WTC11 (cell line): Measurements from ENCODE around the gene VANGL2. TPM values are rescaled to one million over a fixed set of nuclear protein-coding genes. Genes with fewer than 3 reads are reported as not detected.

Experiments
- ATAC-seq: fragments of 200-7000 bp; cut with Tn5 transposase; 2 replicates; pipeline ENCODE4 v1.10.0; 2021; ENCODE audit warnings: mild to moderate bottlenecking, moderate library complexity
- CTCF ChIA-PET: fragments of 300-600 bp; sonication (Branson Sonifier 250); formaldehyde crosslinking; loops from one replicate; lab custom pipeline; 2021; ENCODE audit warnings: antibody characterized with exemption; lab: Charles Lee
- POLR2A ChIA-PET: fragments of 350-600 bp; sonication (Branson Sonifier 250); formaldehyde crosslinking; loops from one replicate; lab custom pipeline; 2021; ENCODE audit warnings: antibody characterized with exemption; lab: Charles Lee
- DNase-seq: peaks from one replicate; pipeline ENCODE4 v3.0.0; 2021; ENCODE audit warnings: low spot score
- H3K27ac Mint-ChIP-seq: 2 replicates; pipeline ENCODE4 v1.8.0; 2021; ENCODE audit warnings: mixed read lengths
- H3K27me3 Mint-ChIP-seq: 2 replicates; pipeline ENCODE4 v1.8.0; 2021; ENCODE audit warnings: low read depth, mild to moderate bottlenecking, moderate library complexity, mixed read lengths
- H3K36me3 Mint-ChIP-seq: 2 replicates; pipeline ENCODE4 v1.8.0; 2021; ENCODE audit warnings: mixed read lengths
- H3K4me1 Mint-ChIP-seq: 2 replicates; pipeline ENCODE4 v1.8.0; 2022; ENCODE audit warnings: mixed read lengths
- H3K4me3 Mint-ChIP-seq: 2 replicates; pipeline ENCODE4 v1.8.0; 2021; ENCODE audit warnings: mild to moderate bottlenecking, moderate library complexity, mixed read lengths
- H3K9me3 Mint-ChIP-seq: 2 replicates; pipeline ENCODE4 v1.8.0; 2021; ENCODE audit warnings: mixed read lengths
- ATF1 ChIP-seq: sonication (generic); formaldehyde crosslinking; IDR thresholded peaks from 2 replicates; pipeline ENCODE4 v1.8.1; 2023; ENCODE audit warnings: mild to moderate bottlenecking, moderate library complexity, missing genetic modification reagents
- CBFB ChIP-seq: sonication (generic); formaldehyde crosslinking; IDR thresholded peaks from 2 replicates; pipeline ENCODE4 v1.8.1; 2022; ENCODE audit warnings: mild to moderate bottlenecking, low read depth, missing genetic modification reagents
- NFATC4 ChIP-seq: fragments of 250-450 bp; sonication (Bioruptor Pico); IDR thresholded peaks from 2 replicates; pipeline ENCODE4 v1.9.0; 2021; ENCODE audit warnings: mild to moderate bottlenecking
- OVOL2 ChIP-seq: fragments of 250-450 bp; sonication (Bioruptor Pico); IDR thresholded peaks from 2 replicates; pipeline ENCODE4 v1.9.0; 2021; ENCODE audit warnings: mild to moderate bottlenecking, borderline replicate concordance
- PRRX2 ChIP-seq: fragments of 250-450 bp; sonication (Bioruptor Pico); IDR thresholded peaks from 2 replicates; pipeline ENCODE4 v1.8.0; 2021; ENCODE audit warnings: mild to moderate bottlenecking
- SMAD4 ChIP-seq: sonication (generic); formaldehyde crosslinking; IDR thresholded peaks from 2 replicates; pipeline ENCODE4 v1.8.0; 2022; ENCODE audit warnings: mild to moderate bottlenecking, missing genetic modification reagents
- TCF7 ChIP-seq: sonication (generic); formaldehyde crosslinking; IDR thresholded peaks from 2 replicates; pipeline ENCODE4 v1.8.0; 2022; ENCODE audit warnings: mild to moderate bottlenecking, low read depth, missing genetic modification reagents, moderate library complexity
- ZNF219 ChIP-seq: sonication (generic); formaldehyde crosslinking; IDR thresholded peaks from 2 replicates; pipeline ENCODE4 v1.8.0; 2023; ENCODE audit warnings: missing genetic modification reagents, mild to moderate bottlenecking, borderline replicate concordance
- ZNF263 ChIP-seq: sonication (generic); formaldehyde crosslinking; IDR thresholded peaks from 2 replicates; pipeline ENCODE4 v1.8.1; 2022; ENCODE audit warnings: low read depth, mild to moderate bottlenecking, moderate library complexity, missing genetic modification reagents
- total RNA-seq: library from RNA; stranded (reverse); gene quantifications from 3 replicates; pipeline ENCODE4 v1.2.3, GENCODE V29; 2021
- TF ChIP-seq, protein P1 (sequence below): sonication (generic); formaldehyde crosslinking; IDR thresholded peaks from 2 replicates; pipeline ENCODE4 v1.8.0; 2022; ENCODE audit warnings: mild to moderate bottlenecking, missing genetic modification reagents
- TF ChIP-seq, protein P2 (sequence below): fragments of 250-450 bp; sonication (Bioruptor Pico); conservative IDR thresholded peaks from 2 replicates; pipeline ENCODE4 v1.9.0; 2021; ENCODE audit warnings: mild to moderate bottlenecking
- TF ChIP-seq, protein P3 (sequence below): sonication (generic); formaldehyde crosslinking; IDR thresholded peaks from 2 replicates; pipeline ENCODE4 v1.8.0; 2022; ENCODE audit warnings: missing genetic modification reagents
- TF ChIP-seq, protein P4 (sequence below): sonication (generic); formaldehyde crosslinking; IDR thresholded peaks from 2 replicates; pipeline ENCODE4 v1.8.1; 2023; ENCODE audit warnings: mild to moderate bottlenecking, moderate library complexity, missing genetic modification reagents
- TF ChIP-seq, protein P5 (sequence below): sonication (generic); formaldehyde crosslinking; IDR thresholded peaks from 2 replicates; pipeline ENCODE4 v1.8.0; 2023; ENCODE audit warnings: missing genetic modification reagents, mild to moderate bottlenecking, borderline replicate concordance
- TF ChIP-seq, protein P6 (sequence below): sonication (generic); formaldehyde crosslinking; IDR thresholded peaks from 2 replicates; pipeline ENCODE4 v1.8.0; 2022; ENCODE audit warnings: mild to moderate bottlenecking, missing genetic modification reagents
- TF ChIP-seq, protein P7 (sequence below): sonication (generic); formaldehyde crosslinking; conservative IDR thresholded peaks from 2 replicates; pipeline ENCODE4 v1.8.1; 2023; ENCODE audit warnings: mild to moderate bottlenecking, low read depth, missing genetic modification reagents, moderate library complexity

VANGL2 gene
- total RNA-seq, 1 experiment from 2014 or later = 68.0 TPM

DNA sequence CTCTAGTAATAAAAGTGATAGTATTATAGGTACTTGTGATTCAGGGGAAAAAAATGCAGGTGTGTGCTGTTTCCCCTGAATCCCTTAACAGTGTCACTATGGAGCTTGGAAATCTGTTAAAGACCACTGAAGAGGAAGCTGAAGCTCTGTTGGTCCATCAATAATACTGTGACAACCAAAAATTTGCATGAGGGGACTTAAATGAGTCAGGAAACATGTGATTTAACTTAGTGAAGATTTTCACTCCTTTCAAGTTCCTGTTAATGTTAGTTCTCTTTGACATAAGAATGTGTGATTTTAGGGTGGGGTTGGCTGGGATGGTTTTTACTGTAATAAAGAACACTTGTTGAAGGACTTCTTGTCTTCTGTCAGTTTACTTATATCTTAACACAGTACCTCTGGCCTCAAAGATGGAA lies 32.0 kb downstream of the VANGL2 start:
- CTCF ChIA-PET = no interaction called here
- H3K9me3 Mint-ChIP-seq = no peaks in the 10 kb centered on the region
- H3K4me1 Mint-ChIP-seq = peaks cover 10% of the 10 kb centered on the region
- no peaks in the 10 kb centered on the region for H3K27me3 Mint-ChIP-seq
- no peak overlapping the region for H3K27ac Mint-ChIP-seq
- no peak for DNase-seq
- H3K4me3 Mint-ChIP-seq = no peak overlapping the region
- H3K36me3 Mint-ChIP-seq = no peaks in the 10 kb centered on the region
- TF ChIP-seq ATF1 (CRISPR knock-in tag) (no peak), CBFB (CRISPR knock-in tag) (no peak), SMAD4 (CRISPR knock-in tag) (no peak), ZNF263 (CRISPR knock-in tag) (no peak), OVOL2 (CRISPR knock-in tag) (no peak)
- TF ChIP-seq, protein P1, sequence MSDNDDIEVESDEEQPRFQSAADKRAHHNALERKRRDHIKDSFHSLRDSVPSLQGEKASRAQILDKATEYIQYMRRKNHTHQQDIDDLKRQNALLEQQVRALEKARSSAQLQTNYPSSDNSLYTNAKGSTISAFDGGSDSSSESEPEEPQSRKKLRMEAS (CRISPR knock-in tag) = no peak
- TF ChIP-seq, protein P2, sequence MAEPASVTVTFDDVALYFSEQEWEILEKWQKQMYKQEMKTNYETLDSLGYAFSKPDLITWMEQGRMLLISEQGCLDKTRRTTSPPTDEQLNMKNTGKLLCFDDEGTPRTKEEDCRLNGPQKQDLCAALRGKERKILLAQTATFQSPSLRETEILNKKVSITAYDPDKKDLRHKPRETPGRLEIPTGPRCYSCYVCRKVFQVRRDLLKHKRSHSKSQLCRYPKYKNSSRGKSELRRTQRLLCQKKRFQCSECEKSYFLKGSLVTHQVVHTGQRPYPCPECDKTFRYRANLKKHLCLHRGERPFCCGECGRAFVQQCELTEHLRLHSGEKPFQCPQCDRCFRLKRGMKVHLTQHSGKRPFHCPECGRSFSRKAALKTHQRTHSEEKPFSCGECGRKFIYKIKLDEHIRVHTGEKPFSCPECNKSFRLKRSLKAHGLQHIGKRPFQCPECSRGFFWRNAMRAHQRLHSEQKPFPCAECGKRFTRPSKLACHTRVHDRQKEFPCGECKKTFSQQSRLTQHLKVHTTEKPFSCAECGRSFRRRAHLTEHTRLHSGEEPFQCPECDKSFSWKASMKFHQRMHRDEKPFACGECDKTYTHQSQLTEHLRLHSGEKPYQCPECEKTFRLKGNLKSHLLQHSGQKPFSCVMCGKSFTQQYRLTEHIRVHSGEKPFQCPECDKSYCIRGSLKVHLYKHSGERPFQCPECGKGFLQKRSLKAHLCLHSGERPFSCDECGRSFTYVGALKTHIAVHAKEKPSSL (CRISPR knock-in tag) = no peak
- TF ChIP-seq, protein P3, sequence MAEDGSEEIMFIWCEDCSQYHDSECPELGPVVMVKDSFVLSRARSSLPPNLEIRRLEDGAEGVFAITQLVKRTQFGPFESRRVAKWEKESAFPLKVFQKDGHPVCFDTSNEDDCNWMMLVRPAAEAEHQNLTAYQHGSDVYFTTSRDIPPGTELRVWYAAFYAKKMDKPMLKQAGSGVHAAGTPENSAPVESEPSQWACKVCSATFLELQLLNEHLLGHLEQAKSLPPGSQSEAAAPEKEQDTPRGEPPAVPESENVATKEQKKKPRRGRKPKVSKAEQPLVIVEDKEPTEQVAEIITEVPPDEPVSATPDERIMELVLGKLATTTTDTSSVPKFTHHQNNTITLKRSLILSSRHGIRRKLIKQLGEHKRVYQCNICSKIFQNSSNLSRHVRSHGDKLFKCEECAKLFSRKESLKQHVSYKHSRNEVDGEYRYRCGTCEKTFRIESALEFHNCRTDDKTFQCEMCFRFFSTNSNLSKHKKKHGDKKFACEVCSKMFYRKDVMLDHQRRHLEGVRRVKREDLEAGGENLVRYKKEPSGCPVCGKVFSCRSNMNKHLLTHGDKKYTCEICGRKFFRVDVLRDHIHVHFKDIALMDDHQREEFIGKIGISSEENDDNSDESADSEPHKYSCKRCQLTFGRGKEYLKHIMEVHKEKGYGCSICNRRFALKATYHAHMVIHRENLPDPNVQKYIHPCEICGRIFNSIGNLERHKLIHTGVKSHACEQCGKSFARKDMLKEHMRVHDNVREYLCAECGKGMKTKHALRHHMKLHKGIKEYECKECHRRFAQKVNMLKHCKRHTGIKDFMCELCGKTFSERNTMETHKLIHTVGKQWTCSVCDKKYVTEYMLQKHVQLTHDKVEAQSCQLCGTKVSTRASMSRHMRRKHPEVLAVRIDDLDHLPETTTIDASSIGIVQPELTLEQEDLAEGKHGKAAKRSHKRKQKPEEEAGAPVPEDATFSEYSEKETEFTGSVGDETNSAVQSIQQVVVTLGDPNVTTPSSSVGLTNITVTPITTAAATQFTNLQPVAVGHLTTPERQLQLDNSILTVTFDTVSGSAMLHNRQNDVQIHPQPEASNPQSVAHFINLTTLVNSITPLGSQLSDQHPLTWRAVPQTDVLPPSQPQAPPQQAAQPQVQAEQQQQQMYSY (CRISPR knock-in tag) = no peak
- TF ChIP-seq, protein P4, sequence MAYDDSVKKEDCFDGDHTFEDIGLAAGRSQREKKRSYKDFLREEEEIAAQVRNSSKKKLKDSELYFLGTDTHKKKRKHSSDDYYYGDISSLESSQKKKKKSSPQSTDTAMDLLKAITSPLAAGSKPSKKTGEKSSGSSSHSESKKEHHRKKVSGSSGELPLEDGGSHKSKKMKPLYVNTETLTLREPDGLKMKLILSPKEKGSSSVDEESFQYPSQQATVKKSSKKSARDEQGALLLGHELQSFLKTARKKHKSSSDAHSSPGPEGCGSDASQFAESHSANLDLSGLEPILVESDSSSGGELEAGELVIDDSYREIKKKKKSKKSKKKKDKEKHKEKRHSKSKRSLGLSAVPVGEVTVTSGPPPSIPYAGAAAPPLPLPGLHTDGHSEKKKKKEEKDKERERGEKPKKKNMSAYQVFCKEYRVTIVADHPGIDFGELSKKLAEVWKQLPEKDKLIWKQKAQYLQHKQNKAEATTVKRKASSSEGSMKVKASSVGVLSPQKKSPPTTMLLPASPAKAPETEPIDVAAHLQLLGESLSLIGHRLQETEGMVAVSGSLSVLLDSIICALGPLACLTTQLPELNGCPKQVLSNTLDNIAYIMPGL (CRISPR knock-in tag) = no peak
- TF ChIP-seq, protein P5, sequence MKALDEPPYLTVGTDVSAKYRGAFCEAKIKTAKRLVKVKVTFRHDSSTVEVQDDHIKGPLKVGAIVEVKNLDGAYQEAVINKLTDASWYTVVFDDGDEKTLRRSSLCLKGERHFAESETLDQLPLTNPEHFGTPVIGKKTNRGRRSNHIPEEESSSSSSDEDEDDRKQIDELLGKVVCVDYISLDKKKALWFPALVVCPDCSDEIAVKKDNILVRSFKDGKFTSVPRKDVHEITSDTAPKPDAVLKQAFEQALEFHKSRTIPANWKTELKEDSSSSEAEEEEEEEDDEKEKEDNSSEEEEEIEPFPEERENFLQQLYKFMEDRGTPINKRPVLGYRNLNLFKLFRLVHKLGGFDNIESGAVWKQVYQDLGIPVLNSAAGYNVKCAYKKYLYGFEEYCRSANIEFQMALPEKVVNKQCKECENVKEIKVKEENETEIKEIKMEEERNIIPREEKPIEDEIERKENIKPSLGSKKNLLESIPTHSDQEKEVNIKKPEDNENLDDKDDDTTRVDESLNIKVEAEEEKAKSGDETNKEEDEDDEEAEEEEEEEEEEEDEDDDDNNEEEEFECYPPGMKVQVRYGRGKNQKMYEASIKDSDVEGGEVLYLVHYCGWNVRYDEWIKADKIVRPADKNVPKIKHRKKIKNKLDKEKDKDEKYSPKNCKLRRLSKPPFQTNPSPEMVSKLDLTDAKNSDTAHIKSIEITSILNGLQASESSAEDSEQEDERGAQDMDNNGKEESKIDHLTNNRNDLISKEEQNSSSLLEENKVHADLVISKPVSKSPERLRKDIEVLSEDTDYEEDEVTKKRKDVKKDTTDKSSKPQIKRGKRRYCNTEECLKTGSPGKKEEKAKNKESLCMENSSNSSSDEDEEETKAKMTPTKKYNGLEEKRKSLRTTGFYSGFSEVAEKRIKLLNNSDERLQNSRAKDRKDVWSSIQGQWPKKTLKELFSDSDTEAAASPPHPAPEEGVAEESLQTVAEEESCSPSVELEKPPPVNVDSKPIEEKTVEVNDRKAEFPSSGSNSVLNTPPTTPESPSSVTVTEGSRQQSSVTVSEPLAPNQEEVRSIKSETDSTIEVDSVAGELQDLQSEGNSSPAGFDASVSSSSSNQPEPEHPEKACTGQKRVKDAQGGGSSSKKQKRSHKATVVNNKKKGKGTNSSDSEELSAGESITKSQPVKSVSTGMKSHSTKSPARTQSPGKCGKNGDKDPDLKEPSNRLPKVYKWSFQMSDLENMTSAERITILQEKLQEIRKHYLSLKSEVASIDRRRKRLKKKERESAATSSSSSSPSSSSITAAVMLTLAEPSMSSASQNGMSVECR (CRISPR knock-in tag) = no peak
- TF ChIP-seq, all 79 proteins: peak for 0
- POLR2A ChIA-PET = no interaction called here
- ATAC-seq = no peak

DNA sequence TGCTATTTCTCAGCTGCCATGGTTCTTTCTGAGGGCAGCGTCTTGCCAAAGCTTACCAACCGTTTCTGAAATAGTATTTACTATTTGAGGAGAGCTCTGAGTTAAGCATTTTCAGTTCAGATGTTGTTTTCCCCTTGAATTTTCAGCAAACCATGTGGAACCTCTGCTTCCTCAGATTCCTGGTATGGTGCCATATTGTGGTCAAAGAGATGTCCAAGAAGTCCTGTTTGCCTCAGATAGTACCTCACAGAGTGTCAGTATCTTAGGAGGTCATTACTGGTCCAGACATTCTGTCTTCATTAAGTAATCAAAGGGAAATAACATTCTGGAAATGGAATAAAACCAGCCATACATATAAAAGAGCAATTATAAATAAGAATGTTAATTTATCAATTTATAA lies 36.6 kb downstream of the VANGL2 start:
- Mint-ChIP-seq H3K4me1 (peaks cover 9% of the 10 kb centered on the region), H3K4me3 (no peak overlapping the region), H3K9me3 (no peaks in the 10 kb centered on the region), H3K27ac (no peak overlapping the region), H3K27me3 (no peaks in the 10 kb centered on the region), H3K36me3 (no peaks in the 10 kb centered on the region)
- no peak for DNase-seq
- CTCF ChIA-PET = no interaction called here
- POLR2A ChIA-PET = no interaction called here
- ATAC-seq = no peak
- no peak for TF ChIP-seq TCF7 (CRISPR knock-in tag)
- TF ChIP-seq, protein P6, sequence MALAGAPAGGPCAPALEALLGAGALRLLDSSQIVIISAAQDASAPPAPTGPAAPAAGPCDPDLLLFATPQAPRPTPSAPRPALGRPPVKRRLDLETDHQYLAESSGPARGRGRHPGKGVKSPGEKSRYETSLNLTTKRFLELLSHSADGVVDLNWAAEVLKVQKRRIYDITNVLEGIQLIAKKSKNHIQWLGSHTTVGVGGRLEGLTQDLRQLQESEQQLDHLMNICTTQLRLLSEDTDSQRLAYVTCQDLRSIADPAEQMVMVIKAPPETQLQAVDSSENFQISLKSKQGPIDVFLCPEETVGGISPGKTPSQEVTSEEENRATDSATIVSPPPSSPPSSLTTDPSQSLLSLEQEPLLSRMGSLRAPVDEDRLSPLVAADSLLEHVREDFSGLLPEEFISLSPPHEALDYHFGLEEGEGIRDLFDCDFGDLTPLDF (CRISPR knock-in tag) = no peak
- TF ChIP-seq SMAD4 (CRISPR knock-in tag) = no peak
- no peak for TF ChIP-seq ATF1 (CRISPR knock-in tag)
- TF ChIP-seq PRRX2 (CRISPR knock-in tag) = no peak
- TF ChIP-seq NFATC4 (CRISPR knock-in tag) = no peak
- no peak for TF ChIP-seq ZNF219 (CRISPR knock-in tag)
- TF ChIP-seq, protein P4 (CRISPR knock-in tag) = no peak
- TF ChIP-seq, protein P7, sequence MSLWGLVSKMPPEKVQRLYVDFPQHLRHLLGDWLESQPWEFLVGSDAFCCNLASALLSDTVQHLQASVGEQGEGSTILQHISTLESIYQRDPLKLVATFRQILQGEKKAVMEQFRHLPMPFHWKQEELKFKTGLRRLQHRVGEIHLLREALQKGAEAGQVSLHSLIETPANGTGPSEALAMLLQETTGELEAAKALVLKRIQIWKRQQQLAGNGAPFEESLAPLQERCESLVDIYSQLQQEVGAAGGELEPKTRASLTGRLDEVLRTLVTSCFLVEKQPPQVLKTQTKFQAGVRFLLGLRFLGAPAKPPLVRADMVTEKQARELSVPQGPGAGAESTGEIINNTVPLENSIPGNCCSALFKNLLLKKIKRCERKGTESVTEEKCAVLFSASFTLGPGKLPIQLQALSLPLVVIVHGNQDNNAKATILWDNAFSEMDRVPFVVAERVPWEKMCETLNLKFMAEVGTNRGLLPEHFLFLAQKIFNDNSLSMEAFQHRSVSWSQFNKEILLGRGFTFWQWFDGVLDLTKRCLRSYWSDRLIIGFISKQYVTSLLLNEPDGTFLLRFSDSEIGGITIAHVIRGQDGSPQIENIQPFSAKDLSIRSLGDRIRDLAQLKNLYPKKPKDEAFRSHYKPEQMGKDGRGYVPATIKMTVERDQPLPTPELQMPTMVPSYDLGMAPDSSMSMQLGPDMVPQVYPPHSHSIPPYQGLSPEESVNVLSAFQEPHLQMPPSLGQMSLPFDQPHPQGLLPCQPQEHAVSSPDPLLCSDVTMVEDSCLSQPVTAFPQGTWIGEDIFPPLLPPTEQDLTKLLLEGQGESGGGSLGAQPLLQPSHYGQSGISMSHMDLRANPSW = no peak
